Neural cell (in vitro differentiated cells): ENCODE results near the gene RPL29. TPM values are rescaled to one million over a fixed set of nuclear protein-coding genes. Genes with fewer than 3 reads are reported as not detected.

Experiments
- H2AFZ ChIP-seq: fragments of 200-600, 300-800 bp; sonication (generic), shearing (Covaris generic); 2 replicates; pipeline ENCODE4 v1.6.0; 2014; ENCODE audit warnings: low read depth, mild to moderate bottlenecking, antibody characterized with exemption, low read length, moderate library complexity
- H3F3A ChIP-seq: fragments of 200-600 bp; shearing (Covaris generic); 2 replicates; pipeline ENCODE4 v1.6.1; 2016; ENCODE audit warnings: mild to moderate bottlenecking, moderate library complexity, mixed read lengths, antibody characterized with exemption, low read length; ENCODE audit not compliant: insufficient read depth, poor library complexity, severe bottlenecking
- H3K27ac ChIP-seq: fragments of 200-600, 300-800 bp; sonication (generic), shearing (Covaris generic); 2 replicates; pipeline ENCODE4 v1.5.1; 2014; ENCODE audit warnings: mild to moderate bottlenecking, low read length, moderate library complexity
- H3K27me3 ChIP-seq: fragments of 300-800, 200-600 bp; sonication (generic), shearing (Covaris generic); 2 replicates; pipeline ENCODE4 v1.6.0; 2014; ENCODE audit warnings: mild to moderate bottlenecking, low read depth, low read length, moderate library complexity; ENCODE audit not compliant: insufficient read depth
- H3K36me3 ChIP-seq: fragments of 300-800, 200-600 bp; sonication (generic), shearing (Covaris generic); 2 replicates; pipeline ENCODE4 v1.5.1; 2014; ENCODE audit warnings: mild to moderate bottlenecking, antibody characterized with exemption, low read length, moderate library complexity; ENCODE audit not compliant: insufficient read depth
- H3K4me2 ChIP-seq: fragments of 300-800, 200-600 bp; sonication (generic), shearing (Covaris generic); 2 replicates; pipeline ENCODE4 v1.6.0; 2014; ENCODE audit warnings: mild to moderate bottlenecking, low read length
- H3K4me3 ChIP-seq: fragments of 300-800, 200-600 bp; sonication (generic), shearing (Covaris generic); 2 replicates; pipeline ENCODE4 v1.5.1; 2014; ENCODE audit warnings: mild to moderate bottlenecking, low read length, moderate library complexity
- H3K79me2 ChIP-seq: fragments of 200-600 bp; shearing (Covaris generic); replicated peaks from 2 replicates; pipeline ENCODE4 v1.6.0; 2014; ENCODE audit warnings: mild to moderate bottlenecking, low read length, moderate library complexity; ENCODE audit not compliant: insufficient read depth
- H3K9ac ChIP-seq: fragments of 300-800, 200-600 bp; sonication (generic), shearing (Covaris generic); 2 replicates; pipeline ENCODE4 v1.6.1; 2016; ENCODE audit warnings: mild to moderate bottlenecking, low read length, mixed read lengths
- H3K9me2 ChIP-seq: fragments of 200-600 bp; shearing (Covaris generic); 2 replicates; pipeline ENCODE4 v1.6.1; 2016; ENCODE audit warnings: mild to moderate bottlenecking, low read length, mixed read lengths; ENCODE audit not compliant: insufficient read depth
- H3K9me3 ChIP-seq: fragments of 200-600, 300-800 bp; sonication (generic), shearing (Covaris generic); 2 replicates; pipeline ENCODE4 v1.6.1; 2016; ENCODE audit warnings: mild to moderate bottlenecking, mixed run types, low read length, moderate library complexity, mixed read lengths
- H4K20me1 ChIP-seq: fragments of 200-600 bp; shearing (Covaris generic); 2 replicates; pipeline ENCODE4 v1.6.1; 2016; ENCODE audit warnings: mild to moderate bottlenecking, mixed run types; ENCODE audit not compliant: insufficient read depth
- CTCF ChIP-seq: fragments of 450-650 bp; IDR thresholded peaks from 2 replicates; pipeline ENCODE4 v1.5.1; 2014; ENCODE audit warnings: antibody characterized with exemption, mild to moderate bottlenecking, moderate library complexity; ENCODE audit not compliant: poor library complexity, severe bottlenecking
- EP300 ChIP-seq: fragments of 450-650 bp; conservative IDR thresholded peaks from 2 replicates; pipeline ENCODE4 v1.6.1; 2014; ENCODE audit warnings: antibody characterized with exemption, mild to moderate bottlenecking, moderate library complexity; ENCODE audit not compliant: poor library complexity, severe bottlenecking
- EZH2 ChIP-seq: fragments of 200-600, 300-800 bp; shearing (Covaris generic), sonication (generic); IDR thresholded peaks from 2 replicates; pipeline ENCODE4 v1.6.1; 2014; ENCODE audit warnings: antibody characterized with exemption, low read length, borderline replicate concordance, mild to moderate bottlenecking; ENCODE audit not compliant: insufficient read depth, poor library complexity, severe bottlenecking
- MXI1 ChIP-seq: fragments of 450-650 bp; conservative IDR thresholded peaks from 2 replicates; pipeline ENCODE4 v1.6.1; 2014; ENCODE audit warnings: antibody characterized with exemption, mild to moderate bottlenecking; ENCODE audit not compliant: poor library complexity, severe bottlenecking
- POLR2AphosphoS5 ChIP-seq: IDR thresholded peaks from 2 replicates; pipeline ENCODE4 v1.6.1; 2012
- RAD21 ChIP-seq: fragments of 450-650 bp; conservative IDR thresholded peaks from 2 replicates; pipeline ENCODE4 v1.6.1; 2014; ENCODE audit warnings: antibody characterized with exemption, mild to moderate bottlenecking, moderate library complexity
- REST ChIP-seq: IDR thresholded peaks from 2 replicates; pipeline ENCODE4 v1.6.1; 2012; ENCODE audit warnings: borderline replicate concordance
- SMC3 ChIP-seq: fragments of 450-650 bp; conservative IDR thresholded peaks from 2 replicates; pipeline ENCODE4 v1.6.1; 2014; ENCODE audit warnings: antibody characterized with exemption, mild to moderate bottlenecking, moderate library complexity; ENCODE audit not compliant: poor library complexity
- TAF1 ChIP-seq: IDR thresholded peaks from 2 replicates; pipeline ENCODE4 v1.6.1; 2012; ENCODE audit warnings: low read depth
- polyA plus RNA-seq: library from polyadenylated mRNA; depleted of rRNA; stranded (reverse); fragments of >200 nt; gene quantifications from 2 replicates; pipeline ENCODE4 v1.2.3, GENCODE V29; 2014

Gene RPL29
- polyA plus RNA-seq, 1 donor from 2014 or later, result 846 TPM

GRCh38 chr3:52037291-52037690, 41.6 kb upstream of the RPL29 start:
- Histone ChIP-seq H3K4me2 (no peak overlapping the region), H3K79me2 (no peaks in the 10 kb centered on the region), H3K36me3 (no peaks in the 10 kb centered on the region), H3K27ac (no peak overlapping the region), H4K20me1 (no peaks in the 10 kb centered on the region), H2AFZ (no peak overlapping the region), H3K9ac (no peak overlapping the region), H3K9me2 (no peaks in the 10 kb centered on the region), H3K9me3 (no peaks in the 10 kb centered on the region), H3K27me3 (no peaks in the 10 kb centered on the region), H3K4me3 (no peak overlapping the region), H3F3A (no peaks in the 10 kb centered on the region)
- no peak for TF ChIP-seq EP300
- TF ChIP-seq MXI1, result no peak
- TF ChIP-seq TAF1, result no peak
- TF ChIP-seq EZH2, result no peak
- TF ChIP-seq SMC3, result no peak
- no peak for TF ChIP-seq RAD21
- no peak for TF ChIP-seq CTCF
- no peak for TF ChIP-seq REST
- no peak for TF ChIP-seq POLR2AphosphoS5

GRCh38 chr3:52036829-52037228, 41.1 kb upstream of the RPL29 start:
- Histone ChIP-seq H3K4me3 (no peak overlapping the region), H3F3A (no peaks in the 10 kb centered on the region), H3K27ac (no peak overlapping the region), H2AFZ (no peak overlapping the region), H4K20me1 (no peaks in the 10 kb centered on the region), H3K9ac (no peak overlapping the region), H3K36me3 (no peaks in the 10 kb centered on the region), H3K4me2 (no peak overlapping the region), H3K9me2 (no peaks in the 10 kb centered on the region), H3K27me3 (no peaks in the 10 kb centered on the region), H3K79me2 (no peaks in the 10 kb centered on the region), H3K9me3 (no peaks in the 10 kb centered on the region)
- TF ChIP-seq TAF1 (no peak), RAD21 (no peak), EZH2 (no peak), CTCF (no peak), REST (no peak), POLR2AphosphoS5 (no peak), MXI1 (no peak)
